GM23338 (cell line): Measurements from ENCODE around the gene PTPN5. TPM values are rescaled to one million over a fixed set of nuclear protein-coding genes. Genes with fewer than 3 reads are reported as not detected.

Experiments
- ATAC-seq: fragments of 200-7000 bp; cut with Tn5 transposase; 3 replicates; pipeline ENCODE4 v1.9.1; 2020
- DNase-seq: peaks from one replicate; pipeline ENCODE4 v3.0.0-alpha.2; 2015; ENCODE audit warnings: low spot score
- H2AFZ ChIP-seq: fragments of 200-600 bp; sonication (generic); 2 replicates; pipeline ENCODE4 v1.8.0; 2016; ENCODE audit warnings: antibody characterized with exemption, mild to moderate bottlenecking, moderate library complexity
- H3F3A ChIP-seq: fragments of 200-600 bp; sonication (generic); replicated peaks from 2 replicates; pipeline ENCODE4 v1.8.0; 2017; ENCODE audit warnings: antibody characterized with exemption, mixed run types, low read depth
- H3K27ac ChIP-seq: fragments of 200-600 bp; sonication (generic); 2 replicates; pipeline ENCODE4 v1.6.1; 2016; ENCODE audit warnings: low read depth
- H3K27me3 ChIP-seq: fragments of 200-600 bp; sonication (generic); 2 replicates; pipeline ENCODE4 v1.8.0; 2016; ENCODE audit warnings: mild to moderate bottlenecking, mixed run types, moderate library complexity; ENCODE audit not compliant: insufficient read depth
- H3K36me3 ChIP-seq: fragments of 200-600 bp; sonication (generic); 2 replicates; pipeline ENCODE4 v1.8.0; 2016; ENCODE audit warnings: mild to moderate bottlenecking; ENCODE audit not compliant: insufficient read depth
- H3K4me1 ChIP-seq: fragments of 200-600 bp; sonication (generic); 2 replicates; pipeline ENCODE4 v1.8.0; 2016; ENCODE audit warnings: mild to moderate bottlenecking, moderate library complexity; ENCODE audit not compliant: insufficient read depth
- H3K4me2 ChIP-seq: fragments of 200-600 bp; sonication (generic); 2 replicates; pipeline ENCODE4 v1.7.1; 2017; ENCODE audit warnings: mixed run types
- H3K4me3 ChIP-seq: fragments of 200-600 bp; sonication (generic); 2 replicates; pipeline ENCODE4 v1.6.1; 2016; ENCODE audit warnings: mixed run types
- H3K79me2 ChIP-seq: fragments of 200-600 bp; sonication (generic); replicated peaks from 2 replicates; pipeline ENCODE4 v1.8.0; 2017; ENCODE audit warnings: mild to moderate bottlenecking; ENCODE audit not compliant: insufficient read depth
- H3K9me2 ChIP-seq: fragments of 200-600 bp; sonication (generic); 2 replicates; pipeline ENCODE4 v1.8.0; 2017; ENCODE audit not compliant: insufficient read depth
- H4K20me1 ChIP-seq: fragments of 200-600 bp; sonication (generic); replicated peaks from 2 replicates; pipeline ENCODE4 v1.8.0; 2017; ENCODE audit warnings: mild to moderate bottlenecking; ENCODE audit not compliant: insufficient read depth
- H3K27ac Mint-ChIP-seq: 2 replicates; pipeline ENCODE4 v1.8.0; 2020; ENCODE audit warnings: inconsistent platforms, mild to moderate bottlenecking, moderate library complexity, mixed read lengths
- H3K27me3 Mint-ChIP-seq: 3 replicates; pipeline ENCODE4 v1.8.0; 2022; ENCODE audit warnings: low read depth, mild to moderate bottlenecking, moderate library complexity, mixed read lengths, inconsistent platforms; ENCODE audit not compliant: insufficient read depth, poor library complexity
- H3K36me3 Mint-ChIP-seq: 3 replicates; pipeline ENCODE4 v1.8.0; 2021; ENCODE audit warnings: low read depth, mild to moderate bottlenecking, inconsistent platforms, moderate library complexity, mixed read lengths
- H3K4me1 Mint-ChIP-seq: 3 replicates; pipeline ENCODE4 v1.8.0; 2020; ENCODE audit warnings: mild to moderate bottlenecking, inconsistent platforms, mixed read lengths
- H3K4me3 Mint-ChIP-seq: 3 replicates; pipeline ENCODE4 v1.8.0; 2021; ENCODE audit warnings: moderate library complexity, mild to moderate bottlenecking, inconsistent platforms, mixed read lengths
- H3K9me3 Mint-ChIP-seq: 3 replicates; pipeline ENCODE4 v1.8.0; 2020; ENCODE audit warnings: moderate library complexity, mild to moderate bottlenecking, inconsistent platforms, mixed read lengths
- EZH2 ChIP-seq: fragments of 200-600 bp; sonication (generic); IDR thresholded peaks from one replicate; pipeline ENCODE4 v1.8.0; 2017; ENCODE audit warnings: antibody characterized with exemption, mild to moderate bottlenecking, low read depth; ENCODE audit not compliant: unreplicated experiment
- EZH2phosphoT487 ChIP-seq: fragments of 200-600 bp; sonication (generic); IDR thresholded peaks from one replicate; pipeline ENCODE4 v1.8.1; 2018; ENCODE audit warnings: antibody characterized with exemption; ENCODE audit not compliant: unreplicated experiment
- JUNB ChIP-seq: IDR thresholded peaks from one replicate; pipeline ENCODE4 v1.6.1; 2016; ENCODE audit warnings: antibody characterized with exemption; ENCODE audit not compliant: unreplicated experiment
- NANOG ChIP-seq: IDR thresholded peaks from 2 replicates; pipeline ENCODE4 v1.6.1; 2016; ENCODE audit warnings: antibody characterized with exemption, borderline replicate concordance
- STAT1 ChIP-seq: IDR thresholded peaks from one replicate; pipeline ENCODE4 v1.6.1; 2016; ENCODE audit warnings: antibody characterized with exemption; ENCODE audit not compliant: unreplicated experiment
- ZNF114 ChIP-seq: fragments of 250-450 bp; sonication (Bioruptor Pico); IDR thresholded peaks from 2 replicates; pipeline ENCODE4 v1.5.0; 2020; ENCODE audit warnings: mild to moderate bottlenecking, moderate library complexity
- ZNF331 ChIP-seq: fragments of 250-450 bp; sonication (Bioruptor Pico); IDR thresholded peaks from 2 replicates; pipeline ENCODE4 v1.5.0; 2020; ENCODE audit warnings: low read depth, mild to moderate bottlenecking, moderate library complexity
- ZNF462 ChIP-seq: fragments of 250-450 bp; sonication (Bioruptor Pico); IDR thresholded peaks from 2 replicates; pipeline ENCODE4 v1.5.0; 2020; ENCODE audit warnings: mild to moderate bottlenecking, moderate library complexity
- polyA plus RNA-seq: library from polyadenylated mRNA; unstranded; fragments of >200 nt; fragmentation: Nextera tagmentation; extraction: Ambion mirVana; gene quantifications from 2 replicates; pipeline ENCODE4 v1.2.1, GENCODE V29; 2016
- total RNA-seq: library from RNA; depleted of rRNA; stranded (reverse); fragments of >200 nt; shearing (Covaris generic); gene quantifications from 2 replicates; pipeline ENCODE4 v1.2.3, GENCODE V29; 2014
- TF ChIP-seq, protein P1 (sequence below): IDR thresholded peaks from one replicate; pipeline ENCODE4 v1.6.1; 2018; ENCODE audit warnings: antibody characterized with exemption; ENCODE audit not compliant: unreplicated experiment
- TF ChIP-seq, protein P2 (sequence below): IDR thresholded peaks from 2 replicates; pipeline ENCODE4 v1.6.1; 2016; ENCODE audit warnings: antibody characterized with exemption
- TF ChIP-seq, protein P3 (sequence below), 2 experiments: fragments of 200-600 bp in 1 of 2; sonication (generic) in 1 of 2; conservative IDR thresholded peaks; 2 replicates each; pipeline versions ENCODE4 v1.5.1 to v1.6.1; 2016 to 2017; ENCODE audit warnings: antibody characterized with exemption in 2 of 2, low read depth in 2 of 2, mild to moderate bottlenecking in 2 of 2, moderate library complexity in 1 of 2

PTPN5 gene
- total and polyA plus RNA-seq, 2 experiments from 2014 or later = 3.7 to 5.7 TPM

- no peak for TF ChIP-seq ZNF462
Measured at GRCh38 chr11:18761144-18761543, 30.5 kb downstream of the PTPN5 start (continued).

DNA sequence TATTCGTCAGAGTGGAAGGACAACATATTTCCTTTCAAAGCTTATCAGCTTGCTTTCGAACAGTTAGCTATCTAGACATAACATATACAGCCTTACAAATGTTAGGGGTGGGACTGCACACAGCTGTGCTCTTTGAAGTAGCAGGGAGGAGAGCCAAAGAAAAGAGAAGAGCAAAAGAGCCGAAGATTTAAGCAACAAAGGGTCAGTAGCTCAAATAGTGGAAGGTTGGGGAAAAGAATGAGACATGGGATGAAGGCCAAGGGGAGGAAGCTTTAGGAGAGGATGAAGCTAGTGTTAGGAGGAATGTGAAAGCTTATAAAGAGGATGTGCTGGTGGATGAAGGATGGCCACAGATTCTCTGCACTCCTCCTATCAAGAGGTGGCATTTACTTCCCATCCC is 33.8 kb downstream of the PTPN5 start:
- H3K4me1 ChIP-seq = no peaks in the 10 kb centered on the region
- H3K36me3 ChIP-seq = no peaks in the 10 kb centered on the region
- H3K4me3 ChIP-seq = no peak overlapping the region
- no peaks in the 10 kb centered on the region for H3F3A ChIP-seq
- H3K79me2 ChIP-seq = no peaks in the 10 kb centered on the region
- H3K27me3 Mint-ChIP-seq = peaks cover 3% of the 10 kb centered on the region
- no peak overlapping the region for H3K27ac Mint-ChIP-seq
- no peak overlapping the region for H3K4me2 ChIP-seq
- H3K36me3 Mint-ChIP-seq = no peaks in the 10 kb centered on the region; the same call in 2 of the 3 replicates
- ATAC-seq (no peak), DNase-seq (no peak)
- no peaks in the 10 kb centered on the region for H3K9me3 Mint-ChIP-seq
- H3K4me3 Mint-ChIP-seq = no peak overlapping the region
- no peak overlapping the region for H2AFZ ChIP-seq
- H4K20me1 ChIP-seq = no peaks in the 10 kb centered on the region
- no peaks in the 10 kb centered on the region for H3K9me2 ChIP-seq
- no peaks in the 10 kb centered on the region for H3K27me3 ChIP-seq
- no peaks in the 10 kb centered on the region for H3K4me1 Mint-ChIP-seq
- H3K27ac ChIP-seq = no peak overlapping the region
- TF ChIP-seq NANOG = no peak
- TF ChIP-seq ZNF331 (CRISPR knock-in tag) = no peak
- TF ChIP-seq ZNF114 (CRISPR knock-in tag) = no peak
- no peak for TF ChIP-seq EZH2
- TF ChIP-seq, protein P1, sequence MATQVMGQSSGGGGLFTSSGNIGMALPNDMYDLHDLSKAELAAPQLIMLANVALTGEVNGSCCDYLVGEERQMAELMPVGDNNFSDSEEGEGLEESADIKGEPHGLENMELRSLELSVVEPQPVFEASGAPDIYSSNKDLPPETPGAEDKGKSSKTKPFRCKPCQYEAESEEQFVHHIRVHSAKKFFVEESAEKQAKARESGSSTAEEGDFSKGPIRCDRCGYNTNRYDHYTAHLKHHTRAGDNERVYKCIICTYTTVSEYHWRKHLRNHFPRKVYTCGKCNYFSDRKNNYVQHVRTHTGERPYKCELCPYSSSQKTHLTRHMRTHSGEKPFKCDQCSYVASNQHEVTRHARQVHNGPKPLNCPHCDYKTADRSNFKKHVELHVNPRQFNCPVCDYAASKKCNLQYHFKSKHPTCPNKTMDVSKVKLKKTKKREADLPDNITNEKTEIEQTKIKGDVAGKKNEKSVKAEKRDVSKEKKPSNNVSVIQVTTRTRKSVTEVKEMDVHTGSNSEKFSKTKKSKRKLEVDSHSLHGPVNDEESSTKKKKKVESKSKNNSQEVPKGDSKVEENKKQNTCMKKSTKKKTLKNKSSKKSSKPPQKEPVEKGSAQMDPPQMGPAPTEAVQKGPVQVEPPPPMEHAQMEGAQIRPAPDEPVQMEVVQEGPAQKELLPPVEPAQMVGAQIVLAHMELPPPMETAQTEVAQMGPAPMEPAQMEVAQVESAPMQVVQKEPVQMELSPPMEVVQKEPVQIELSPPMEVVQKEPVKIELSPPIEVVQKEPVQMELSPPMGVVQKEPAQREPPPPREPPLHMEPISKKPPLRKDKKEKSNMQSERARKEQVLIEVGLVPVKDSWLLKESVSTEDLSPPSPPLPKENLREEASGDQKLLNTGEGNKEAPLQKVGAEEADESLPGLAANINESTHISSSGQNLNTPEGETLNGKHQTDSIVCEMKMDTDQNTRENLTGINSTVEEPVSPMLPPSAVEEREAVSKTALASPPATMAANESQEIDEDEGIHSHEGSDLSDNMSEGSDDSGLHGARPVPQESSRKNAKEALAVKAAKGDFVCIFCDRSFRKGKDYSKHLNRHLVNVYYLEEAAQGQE = no peak
- no peak for TF ChIP-seq STAT1
- TF ChIP-seq JUNB = no peak
- TF ChIP-seq, protein P2, sequence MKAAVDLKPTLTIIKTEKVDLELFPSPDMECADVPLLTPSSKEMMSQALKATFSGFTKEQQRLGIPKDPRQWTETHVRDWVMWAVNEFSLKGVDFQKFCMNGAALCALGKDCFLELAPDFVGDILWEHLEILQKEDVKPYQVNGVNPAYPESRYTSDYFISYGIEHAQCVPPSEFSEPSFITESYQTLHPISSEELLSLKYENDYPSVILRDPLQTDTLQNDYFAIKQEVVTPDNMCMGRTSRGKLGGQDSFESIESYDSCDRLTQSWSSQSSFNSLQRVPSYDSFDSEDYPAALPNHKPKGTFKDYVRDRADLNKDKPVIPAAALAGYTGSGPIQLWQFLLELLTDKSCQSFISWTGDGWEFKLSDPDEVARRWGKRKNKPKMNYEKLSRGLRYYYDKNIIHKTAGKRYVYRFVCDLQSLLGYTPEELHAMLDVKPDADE = no peak
- TF ChIP-seq, protein P3, sequence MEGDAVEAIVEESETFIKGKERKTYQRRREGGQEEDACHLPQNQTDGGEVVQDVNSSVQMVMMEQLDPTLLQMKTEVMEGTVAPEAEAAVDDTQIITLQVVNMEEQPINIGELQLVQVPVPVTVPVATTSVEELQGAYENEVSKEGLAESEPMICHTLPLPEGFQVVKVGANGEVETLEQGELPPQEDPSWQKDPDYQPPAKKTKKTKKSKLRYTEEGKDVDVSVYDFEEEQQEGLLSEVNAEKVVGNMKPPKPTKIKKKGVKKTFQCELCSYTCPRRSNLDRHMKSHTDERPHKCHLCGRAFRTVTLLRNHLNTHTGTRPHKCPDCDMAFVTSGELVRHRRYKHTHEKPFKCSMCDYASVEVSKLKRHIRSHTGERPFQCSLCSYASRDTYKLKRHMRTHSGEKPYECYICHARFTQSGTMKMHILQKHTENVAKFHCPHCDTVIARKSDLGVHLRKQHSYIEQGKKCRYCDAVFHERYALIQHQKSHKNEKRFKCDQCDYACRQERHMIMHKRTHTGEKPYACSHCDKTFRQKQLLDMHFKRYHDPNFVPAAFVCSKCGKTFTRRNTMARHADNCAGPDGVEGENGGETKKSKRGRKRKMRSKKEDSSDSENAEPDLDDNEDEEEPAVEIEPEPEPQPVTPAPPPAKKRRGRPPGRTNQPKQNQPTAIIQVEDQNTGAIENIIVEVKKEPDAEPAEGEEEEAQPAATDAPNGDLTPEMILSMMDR (conservative IDR thresholded peaks at IDR 0.05; ENCODE audit: low read depth in 2 of 2) = no peak
- TF ChIP-seq EZH2phosphoT487 = no peak
